K562 (cell line): Measurements from ENCODE around the gene VWA1. TPM values are rescaled to one million over a fixed set of nuclear protein-coding genes. Genes with fewer than 3 reads are reported as not detected.

Experiments
- BCL6 ChIP-seq: fragments of 250-450 bp; sonication (Bioruptor Pico); IDR thresholded peaks from 2 replicates; pipeline ENCODE4 v1.4.0; 2020
- MCM7 ChIP-seq, 2 experiments: fragments of 450-650 bp; IDR thresholded peaks; 2 replicates each; pipeline ENCODE4 v1.6.1; 2016 to 2018
- SMAD4 ChIP-seq: fragments of 250-450 bp; sonication (Bioruptor Pico); conservative IDR thresholded peaks from 2 replicates; pipeline ENCODE4 v1.8.0; 2021; ENCODE audit warnings: inconsistent platforms, mild to moderate bottlenecking, moderate library complexity
- TGIF2 ChIP-seq: sonication (generic); formaldehyde crosslinking; IDR thresholded peaks from 2 replicates; pipeline ENCODE4 v1.8.1; 2022; ENCODE audit warnings: mild to moderate bottlenecking, missing genetic modification reagents, moderate library complexity
- UBTF ChIP-seq, 2 experiments: IDR thresholded peaks; 2 replicates each; pipeline ENCODE4 v1.6.1; 2012; ENCODE audit warnings: improper control_type of control experiment in 2 of 2, low read depth in 2 of 2, low read length in 2 of 2, borderline replicate concordance in 1 of 2
- USF1 ChIP-seq: sonication (generic); formaldehyde crosslinking; IDR thresholded peaks from 2 replicates; pipeline ENCODE4 v1.9.0; 2022; ENCODE audit warnings: mild to moderate bottlenecking, missing genetic modification reagents
- ZNF124 ChIP-seq: sonication (generic); formaldehyde crosslinking; IDR thresholded peaks from 2 replicates; pipeline ENCODE4 v1.8.1; 2022; ENCODE audit warnings: missing genetic modification reagents
- polyA plus RNA-seq, 8 experiments: library from polyadenylated mRNA; depleted of rRNA in 4 of 8; stranded (reverse) in 5 of 8; unstranded in 3 of 8; fragments of >200 nt; fragmentation: Nextera tagmentation in 2 of 8; fragmentation: Illumina TruSeq in 1 of 8; extraction: Ambion mirVana in 2 of 8; extraction: Trizol in 1 of 8; gene quantifications; 2 replicates each; pipeline versions ENCODE4 v1.2.1 to v1.2.3, GENCODE V29; 2011 to 2014; ENCODE audit warnings: inconsistent platforms in 1 of 8, missing spikeins in 1 of 8
- total RNA-seq, 7 experiments: library from RNA; depleted of rRNA in 6 of 7; stranded (reverse); fragments of >200 nt in 6 of 7; fragmentation: Illumina TruSeq in 2 of 7; extraction: Trizol in 2 of 7; gene quantifications; 2 replicates each; pipeline versions ENCODE4 v1.2.1 to v1.2.3, GENCODE V29; 2011 to 2021; ENCODE audit warnings: low replicate concordance in 1 of 7
- TF ChIP-seq, protein P1 (sequence below), 3 experiments: fragments of 200-800 bp in 1 of 3; sonication (Bioruptor generic) in 1 of 3; sonication (generic) in 1 of 3; formaldehyde crosslinking in 1 of 3; IDR thresholded peaks; 2 replicates each; pipeline versions ENCODE4 v1.6.1 to v1.8.0; 2016 to 2022; ENCODE audit warnings: mild to moderate bottlenecking in 2 of 3, missing compliant biosample characterization in 2 of 3, missing genetic modification characterization in 2 of 3, missing genetic modification reagents in 1 of 3
- TF ChIP-seq, protein P2 (sequence below), 2 experiments: fragments of 450-650 bp in 1 of 2; sonication (generic) in 1 of 2; formaldehyde crosslinking in 1 of 2; IDR thresholded peaks; 2 replicates each; pipeline versions ENCODE4 v1.7.1 to v1.9.0; 2016 to 2022; ENCODE audit warnings: inconsistent platforms in 1 of 2, mild to moderate bottlenecking in 1 of 2, missing genetic modification reagents in 1 of 2
- TF ChIP-seq, protein P3 (sequence below): fragments of 250-450 bp; sonication (Bioruptor Pico); IDR thresholded peaks from 2 replicates; pipeline ENCODE4 v1.9.0; 2021; ENCODE audit warnings: mild to moderate bottlenecking

Gene VWA1
- total and polyA plus RNA-seq, 9 of the 15 experiments (the other 6 are each of a cell fraction or from before 2014, with no cell fraction given): 0.01 to 6.4 (median 0.85) TPM

- 0 out of 4 replicates have a peak, but pooled peaks of 1 of the 2 experiments have one; percentile 56 for TF ChIP-seq UBTF (IDR thresholded peaks at IDR 0.05; ENCODE audit: borderline replicate concordance in 1 of 2, low read depth in 2 of 2, low read length in 2 of 2)
- TF ChIP-seq MCM7 (IDR thresholded peaks at IDR 0.05): no peak
- TF ChIP-seq, protein P1, sequence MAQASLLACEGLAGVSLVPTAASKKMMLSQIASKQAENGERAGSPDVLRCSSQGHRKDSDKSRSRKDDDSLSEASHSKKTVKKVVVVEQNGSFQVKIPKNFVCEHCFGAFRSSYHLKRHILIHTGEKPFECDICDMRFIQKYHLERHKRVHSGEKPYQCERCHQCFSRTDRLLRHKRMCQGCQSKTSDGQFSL (CRISPR knock-in tag; IDR thresholded peaks at IDR 0.05): no peak
- TF ChIP-seq, protein P1 (tag; IDR thresholded peaks at IDR 0.05): no peak
- peak; percentile 96 for TF ChIP-seq SMAD4
- TF ChIP-seq, protein P2, sequence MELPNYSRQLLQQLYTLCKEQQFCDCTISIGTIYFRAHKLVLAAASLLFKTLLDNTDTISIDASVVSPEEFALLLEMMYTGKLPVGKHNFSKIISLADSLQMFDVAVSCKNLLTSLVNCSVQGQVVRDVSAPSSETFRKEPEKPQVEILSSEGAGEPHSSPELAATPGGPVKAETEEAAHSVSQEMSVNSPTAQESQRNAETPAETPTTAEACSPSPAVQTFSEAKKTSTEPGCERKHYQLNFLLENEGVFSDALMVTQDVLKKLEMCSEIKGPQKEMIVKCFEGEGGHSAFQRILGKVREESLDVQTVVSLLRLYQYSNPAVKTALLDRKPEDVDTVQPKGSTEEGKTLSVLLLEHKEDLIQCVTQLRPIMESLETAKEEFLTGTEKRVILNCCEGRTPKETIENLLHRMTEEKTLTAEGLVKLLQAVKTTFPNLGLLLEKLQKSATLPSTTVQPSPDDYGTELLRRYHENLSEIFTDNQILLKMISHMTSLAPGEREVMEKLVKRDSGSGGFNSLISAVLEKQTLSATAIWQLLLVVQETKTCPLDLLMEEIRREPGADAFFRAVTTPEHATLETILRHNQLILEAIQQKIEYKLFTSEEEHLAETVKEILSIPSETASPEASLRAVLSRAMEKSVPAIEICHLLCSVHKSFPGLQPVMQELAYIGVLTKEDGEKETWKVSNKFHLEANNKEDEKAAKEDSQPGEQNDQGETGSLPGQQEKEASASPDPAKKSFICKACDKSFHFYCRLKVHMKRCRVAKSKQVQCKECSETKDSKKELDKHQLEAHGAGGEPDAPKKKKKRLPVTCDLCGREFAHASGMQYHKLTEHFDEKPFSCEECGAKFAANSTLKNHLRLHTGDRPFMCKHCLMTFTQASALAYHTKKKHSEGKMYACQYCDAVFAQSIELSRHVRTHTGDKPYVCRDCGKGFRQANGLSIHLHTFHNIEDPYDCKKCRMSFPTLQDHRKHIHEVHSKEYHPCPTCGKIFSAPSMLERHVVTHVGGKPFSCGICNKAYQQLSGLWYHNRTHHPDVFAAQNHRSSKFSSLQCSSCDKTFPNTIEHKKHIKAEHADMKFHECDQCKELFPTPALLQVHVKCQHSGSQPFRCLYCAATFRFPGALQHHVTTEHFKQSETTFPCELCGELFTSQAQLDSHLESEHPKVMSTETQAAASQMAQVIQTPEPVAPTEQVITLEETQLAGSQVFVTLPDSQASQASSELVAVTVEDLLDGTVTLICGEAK (IDR thresholded peaks at IDR 0.05): peak; percentile 52; the same call in 1 of the 2 replicates
- TF ChIP-seq, protein P2 (CRISPR knock-in tag; IDR thresholded peaks at IDR 0.05): no peak
- TF ChIP-seq ZNF124: no peak
- TF ChIP-seq TGIF2 (CRISPR knock-in tag): no peak
- TF ChIP-seq USF1 (CRISPR knock-in tag): no peak
- no peak for TF ChIP-seq BCL6 (CRISPR knock-in tag)
- TF ChIP-seq, protein P3, sequence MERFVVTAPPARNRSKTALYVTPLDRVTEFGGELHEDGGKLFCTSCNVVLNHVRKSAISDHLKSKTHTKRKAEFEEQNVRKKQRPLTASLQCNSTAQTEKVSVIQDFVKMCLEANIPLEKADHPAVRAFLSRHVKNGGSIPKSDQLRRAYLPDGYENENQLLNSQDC: no peak
These were observed 2.3 kb upstream of the VWA1 start (continued) for GRCh38 chr1:1432951-1433803.
